B cell (primary cell): Measurements from ENCODE around the gene SPOCK1. TPM values are rescaled to one million over a fixed set of nuclear protein-coding genes. Genes with fewer than 3 reads are reported as not detected.

Experiments used
- ATAC-seq: fragments of 200-7000 bp; cut with Tn5 transposase; one replicate; pipeline ENCODE4 v1.10.0; 2021; ENCODE audit warnings: low read depth, mild to moderate bottlenecking, moderate number of reproducible peaks, moderate library complexity
- CTCF ChIA-PET: fragments of 350-600 bp; sonication (Branson Sonifier 250); formaldehyde crosslinking; loops from one replicate; lab custom pipeline; 2021; ENCODE audit warnings: antibody characterized with exemption, inconsistent platforms; lab: Charles Lee
- POLR2A ChIA-PET: fragments of 350-600 bp; sonication (Branson Sonifier 250); formaldehyde crosslinking; loops from one replicate; lab custom pipeline; 2021; ENCODE audit warnings: antibody characterized with exemption; lab: Charles Lee
- DNase-seq: peaks from one replicate; pipeline ENCODE4 v3.0.0; 2013
- H2AFZ ChIP-seq: 2 replicates; pipeline ENCODE4 v1.6.1; 2012; ENCODE audit warnings: mild to moderate bottlenecking, low read depth, low read length; ENCODE audit not compliant: insufficient read depth, poor library complexity, severe bottlenecking
- H3K27ac ChIP-seq, 2 donors: 1 replicate in 1 of 2; 2 replicates in 1 of 2; pipeline ENCODE4 v1.5.1; 2012 to 2013; ENCODE audit warnings: low read length in 2 of 2, mild to moderate bottlenecking in 2 of 2, moderate library complexity in 1 of 2
- H3K27me3 ChIP-seq, 4 experiments: fragments of 200-600 bp in 1 of 4; sonication (generic) in 1 of 4; replicated peaks in 1 of 4; 1 replicate in 2 of 4; 2 replicates in 2 of 4; pipeline versions ENCODE4 v1.6.1 to v1.7.0; 2013 to 2016; ENCODE audit warnings: low read length in 3 of 4, mild to moderate bottlenecking in 2 of 4, mixed read lengths in 1 of 4, moderate library complexity in 1 of 4; ENCODE audit not compliant: insufficient read depth in 4 of 4, control insufficient read depth in 3 of 4; ENCODE audit errors: control extremely low read depth in 1 of 4
- H3K36me3 ChIP-seq, 2 experiments: replicated peaks in 1 of 2; 1 replicate in 1 of 2; 2 replicates in 1 of 2; pipeline versions ENCODE4 v1.6.1 to v1.7.1; 2013; ENCODE audit warnings: low read length in 1 of 2; ENCODE audit not compliant: insufficient read depth in 2 of 2, control insufficient read depth in 1 of 2; ENCODE audit errors: control extremely low read depth in 1 of 2, extremely low read depth in 1 of 2
- H3K4me1 ChIP-seq, 2 donors: fragments of 200-600 bp in 1 of 2; sonication (generic) in 1 of 2; 1 replicate in 1 of 2; 2 replicates in 1 of 2; pipeline versions ENCODE4 v1.5.1 to v1.6.1; 2013 to 2017; ENCODE audit warnings: low read length in 2 of 2; ENCODE audit not compliant: control insufficient read depth in 2 of 2, insufficient read depth in 2 of 2
- H3K4me2 ChIP-seq: replicated peaks from 2 replicates; pipeline ENCODE3; 2012; ENCODE audit warnings: mild to moderate bottlenecking, low read depth, low read length; ENCODE audit not compliant: poor library complexity, severe bottlenecking
- H3K4me3 ChIP-seq, 5 experiments: fragments of 200-600 bp in 1 of 5; sonication (generic) in 1 of 5; 1 replicate in 3 of 5; 2 replicates in 2 of 5; pipeline versions ENCODE4 v1.5.1 to v1.7.0; 2011 to 2016; ENCODE audit warnings: low read length in 4 of 5, mild to moderate bottlenecking in 4 of 5, low read depth in 2 of 5, control low read depth in 1 of 5, moderate library complexity in 1 of 5; ENCODE audit not compliant: insufficient read depth in 1 of 5; ENCODE audit errors: control extremely low read depth in 1 of 5, extremely low read depth in 1 of 5
- H3K79me2 ChIP-seq: fragments of 200-600 bp; sonication (generic); one replicate; pipeline ENCODE4 v1.6.0; 2016; ENCODE audit warnings: low read length; ENCODE audit not compliant: control insufficient read depth, insufficient read depth
- H3K9ac ChIP-seq: fragments of 200-600 bp; sonication (generic); 2 replicates; pipeline ENCODE4 v1.6.1; 2017; ENCODE audit warnings: mild to moderate bottlenecking, low read length, moderate library complexity
- H3K9me3 ChIP-seq, 3 donors: one replicate each; pipeline versions ENCODE4 v1.6.1 to v1.7.1; 2013; ENCODE audit warnings: low read length in 2 of 3; ENCODE audit not compliant: control insufficient read depth in 2 of 3, insufficient read depth in 1 of 3; ENCODE audit errors: control extremely low read depth in 1 of 3
- H4K20me1 ChIP-seq: 2 replicates; pipeline ENCODE4 v1.6.0; 2012; ENCODE audit warnings: mild to moderate bottlenecking, low read length; ENCODE audit not compliant: insufficient read depth, control insufficient read depth, poor library complexity, severe bottlenecking
- H3K27ac Mint-ChIP-seq: one replicate; pipeline ENCODE4 v1.8.0; 2021; ENCODE audit warnings: mixed read lengths
- H3K27me3 Mint-ChIP-seq: one replicate; pipeline ENCODE4 v1.8.0; 2021; ENCODE audit warnings: mixed read lengths
- H3K4me1 Mint-ChIP-seq: one replicate; pipeline ENCODE4 v1.8.0; 2021; ENCODE audit warnings: mixed read lengths
- H3K4me3 Mint-ChIP-seq: one replicate; pipeline ENCODE4 v1.8.0; 2021; ENCODE audit warnings: mixed read lengths
- H3K9me3 Mint-ChIP-seq: one replicate; pipeline ENCODE4 v1.8.0; 2022; ENCODE audit warnings: mixed read lengths; ENCODE audit not compliant: insufficient read depth
- CTCF ChIP-seq: fragments of 200-600 bp; IDR thresholded peaks from one replicate; pipeline ENCODE4 v1.8.0; 2022; ENCODE audit warnings: antibody characterized with exemption, mild to moderate bottlenecking
- EZH2 ChIP-seq: IDR thresholded peaks from 2 replicates; pipeline ENCODE4 v1.6.1; 2012; ENCODE audit warnings: borderline replicate concordance, low read depth, mild to moderate bottlenecking, moderate library complexity, low read length; ENCODE audit not compliant: insufficient read depth, poor library complexity, severe bottlenecking
- WGBS: methylation state at CpG from one replicate; pipeline ENCODE4 v1.1.5; 2013; ENCODE audit warnings: missing lambda C conversion rate; ENCODE audit not compliant: insufficient coverage; 5-methylcytosine and 5-hydroxymethylcytosine counted together
- intact Hi-C: fragments of 100-400 bp; cut with micrococcal nuclease; formaldehyde crosslinking; loops from one replicate; pipeline ENCODE4 v1.10.0; 2022
- polyA plus RNA-seq: library from polyadenylated mRNA; depleted of rRNA; stranded (reverse); fragments of >200 nt; gene quantifications from 2 replicates; pipeline ENCODE4 v1.2.3, GENCODE V29; 2012
- total RNA-seq, 2 donors: library from RNA; stranded (reverse); fragments of 120-200 nt in 1 of 2; gene quantifications; 1 replicate in 1 of 2; 2 replicates in 1 of 2; pipeline versions ENCODE4 v1.2.3 to v1.2.4, GENCODE V29; 2013 to 2022

Gene SPOCK1
- total and polyA plus RNA-seq, 2 donors (not counting 1 experiment from before 2014, with no cell fraction given) = not detected

GRCh38 chr5:137466889-137467288, 32.2 kb downstream of the SPOCK1 start:
- DNase-seq (no peak), ATAC-seq (no peak)
- no peak overlapping the region for H3K9ac ChIP-seq
- WGBS = 67% methylated on average over 2 of the region's 3 CpGs
- intact Hi-C loops = no loop called here
- H3K36me3 ChIP-seq = no peaks in the 10 kb centered on the region
- Mint-ChIP-seq H3K4me1 (no peaks in the 10 kb centered on the region), H3K27ac (no peak overlapping the region), H3K9me3 (no peaks in the 10 kb centered on the region), H3K27me3 (peaks cover 15% of the 10 kb centered on the region), H3K4me3 (no peak overlapping the region)
- no peak overlapping the region for H3K4me2 ChIP-seq
- H3K27me3 ChIP-seq = peaks cover 0 to 7% (median 1%) of the 10 kb centered on the region in 4 experiments
- ChIA-PET CTCF (no interaction called here), POLR2A (no interaction called here)
- no peaks in the 10 kb centered on the region for H3K79me2 ChIP-seq
- no peaks in the 10 kb centered on the region for H3K4me1 ChIP-seq
- no peak overlapping the region for H2AFZ ChIP-seq
- no peaks in the 10 kb centered on the region for H4K20me1 ChIP-seq
- H3K4me3 ChIP-seq = no peak overlapping the region
- TF ChIP-seq EZH2 (no peak), CTCF (no peak)
- peaks cover 0 to 2% (median 0%) of the 10 kb centered on the region in 3 donors for H3K9me3 ChIP-seq
- H3K27ac ChIP-seq = no peak overlapping the region

- Mint-ChIP-seq H3K27me3 (peaks cover 15% of the 10 kb centered on the region), H3K4me3 (no peak overlapping the region), H3K4me1 (no peaks in the 10 kb centered on the region), H3K9me3 (no peaks in the 10 kb centered on the region), H3K27ac (no peak overlapping the region)
- WGBS = 80% methylated on average over 1 of the region's 1 CpG
- Histone ChIP-seq H3K4me1 (no peaks in the 10 kb centered on the region), H3K27ac (no peak overlapping the region), H3K36me3 (no peaks in the 10 kb centered on the region), H3K9me3 (peaks cover 0 to 2% (median 0%) of the 10 kb centered on the region in 3 donors), H3K79me2 (no peaks in the 10 kb centered on the region), H3K4me3 (no peak overlapping the region), H2AFZ (no peak overlapping the region), H4K20me1 (no peaks in the 10 kb centered on the region), H3K27me3 (peaks cover 0 to 4% (median 1%) of the 10 kb centered on the region in 4 experiments), H3K9ac (no peak overlapping the region), H3K4me2 (no peak overlapping the region)
- intact Hi-C loops = no loop called here
- DNase-seq (no peak), ATAC-seq (no peak)
- ChIA-PET POLR2A (no interaction called here), CTCF (no interaction called here)
- no peak for TF ChIP-seq EZH2
- no peak for TF ChIP-seq CTCF
Observed at GRCh38 chr5:137465930-137466329, 33.2 kb downstream of the SPOCK1 start.
